Endothelial cell of umbilical vein (primary cell): ENCODE data around the gene CIPC. TPM values are rescaled to one million over a fixed set of nuclear protein-coding genes. Genes with fewer than 3 reads are reported as not detected.

Experiments
- BruUV-seq: library from RNA; stranded (reverse); fragments of 400-500 nt; replicated peaks from 2 replicates; lab custom pipeline; 2021; lab: Mats Ljungman, UMichigan
- CTCF ChIA-PET: fragments of 300-600, 350-600 bp; sonication (Branson Sonifier 250); formaldehyde crosslinking; loops from one replicate; lab custom pipeline; 2021; ENCODE audit warnings: antibody characterized with exemption, inconsistent platforms; lab: Charles Lee
- POLR2A ChIA-PET: fragments of 300-600, 350-600 bp; sonication (Branson Sonifier 250); formaldehyde crosslinking; loops from one replicate; lab custom pipeline; 2021; ENCODE audit warnings: antibody characterized with exemption, inconsistent platforms; lab: Charles Lee
- DNase-seq: peaks from one replicate; pipeline ENCODE4 v3.0.0-alpha.2; 2011; ENCODE audit warnings: low read depth, low spot score
- FAIRE-seq: peaks from 2 replicates; lab custom pipeline; 2011; peaks lifted over from hg19 to GRCh38; lab: Jason Lieb, UNC
- H2AFZ ChIP-seq: 2 replicates; pipeline ENCODE4 v1.6.0; 2012; ENCODE audit warnings: low read depth, low read length, control low read depth, inconsistent platforms
- H3K27ac ChIP-seq: 2 replicates; pipeline ENCODE4 v1.5.1; 2011; ENCODE audit warnings: low read depth, mild to moderate bottlenecking, control low read depth, low read length, moderate library complexity; ENCODE audit not compliant: insufficient read depth
- H3K27me3 ChIP-seq, 2 experiments: 2 replicates each; pipeline versions ENCODE4 v1.6.0 to v1.6.1; 2011; ENCODE audit warnings: low read length in 2 of 2, mixed read lengths in 1 of 2; ENCODE audit not compliant: control insufficient read depth in 2 of 2, insufficient read depth in 2 of 2
- H3K36me3 ChIP-seq, 2 experiments: 2 replicates in 1 of 2; 3 replicates in 1 of 2; pipeline ENCODE4 v1.5.1; 2011; ENCODE audit warnings: low read length in 2 of 2, mild to moderate bottlenecking in 1 of 2, moderate library complexity in 1 of 2; ENCODE audit not compliant: control insufficient read depth in 2 of 2, insufficient read depth in 2 of 2; ENCODE audit errors: extremely low read depth in 1 of 2
- H3K4me1 ChIP-seq: 3 replicates; pipeline ENCODE4 v1.5.1; 2011; ENCODE audit warnings: mild to moderate bottlenecking, low read length; ENCODE audit not compliant: control insufficient read depth, insufficient read depth; ENCODE audit errors: extremely low read depth
- H3K4me2 ChIP-seq: 2 replicates; pipeline ENCODE4 v1.6.1; 2011; ENCODE audit warnings: low read length, control low read depth, mixed read lengths; ENCODE audit not compliant: insufficient read depth
- H3K4me3 ChIP-seq, 3 experiments: fragments of 200-600 bp in 1 of 3; sonication (generic), shearing (Covaris generic) in 1 of 3; replicated peaks in 1 of 3; 2 replicates each; pipeline ENCODE4 v1.5.1; 2011 to 2016; ENCODE audit warnings: control low read depth in 3 of 3, low read length in 3 of 3, mild to moderate bottlenecking in 2 of 3, inconsistent platforms in 1 of 3, low read depth in 1 of 3, moderate library complexity in 1 of 3; ENCODE audit not compliant: insufficient read depth in 1 of 3
- H3K79me2 ChIP-seq: 2 replicates; pipeline ENCODE4 v1.6.0; 2012; ENCODE audit warnings: low read length, inconsistent platforms; ENCODE audit not compliant: control insufficient read depth, insufficient read depth
- H3K9ac ChIP-seq: replicated peaks from 2 replicates; pipeline ENCODE3; 2011; ENCODE audit warnings: low read length, control low read depth; ENCODE audit not compliant: insufficient read depth; ENCODE audit errors: extremely low read depth
- H3K9me1 ChIP-seq: replicated peaks from 3 replicates; pipeline ENCODE4 v1.6.0; 2011; ENCODE audit warnings: mild to moderate bottlenecking, low read length; ENCODE audit not compliant: control insufficient read depth, insufficient read depth; ENCODE audit errors: extremely low read depth
- H3K9me3 ChIP-seq: replicated peaks from 2 replicates; pipeline ENCODE4 v1.5.1; 2012; ENCODE audit warnings: low read length, inconsistent platforms; ENCODE audit not compliant: control insufficient read depth, insufficient read depth
- H4K20me1 ChIP-seq: replicated peaks from 2 replicates; pipeline ENCODE3; 2011; ENCODE audit warnings: mild to moderate bottlenecking, low read length; ENCODE audit not compliant: control insufficient read depth, insufficient read depth; ENCODE audit errors: extremely low read depth
- EZH2 ChIP-seq: IDR thresholded peaks from 2 replicates; pipeline ENCODE4 v1.6.1; 2012; ENCODE audit warnings: borderline replicate concordance, low read depth, mild to moderate bottlenecking, moderate library complexity, low read length, inconsistent platforms; ENCODE audit not compliant: severe bottlenecking
- FOS ChIP-seq: IDR thresholded peaks from 2 replicates; pipeline ENCODE4 v1.6.1; 2011; ENCODE audit warnings: mild to moderate bottlenecking, low read length, moderate library complexity, borderline replicate concordance; ENCODE audit not compliant: insufficient read depth
- GATA2 ChIP-seq: IDR thresholded peaks from 2 replicates; pipeline ENCODE4 v1.7.0; 2011; ENCODE audit warnings: low read depth, mild to moderate bottlenecking, moderate library complexity, mixed read lengths, low read length; ENCODE audit not compliant: insufficient read length, insufficient read depth
- JUN ChIP-seq: IDR thresholded peaks from 2 replicates; pipeline ENCODE4 v1.6.1; 2011; ENCODE audit warnings: borderline replicate concordance, low read depth; ENCODE audit not compliant: insufficient read length, insufficient read depth
- MYC ChIP-seq: IDR thresholded peaks from one replicate; pipeline ENCODE4 v1.6.1; 2011; ENCODE audit warnings: mild to moderate bottlenecking, low read depth, low read length
- POLR2A ChIP-seq: IDR thresholded peaks from 2 replicates; pipeline ENCODE4 v1.6.1; 2012; ENCODE audit warnings: low read depth, mild to moderate bottlenecking, control low read depth, low read length
- POLR2AphosphoS5 ChIP-seq: IDR thresholded peaks from 2 replicates; pipeline ENCODE4 v1.6.1; 2012; ENCODE audit warnings: low read depth, mild to moderate bottlenecking, control low read depth, low read length, moderate library complexity; ENCODE audit not compliant: insufficient read depth
- dilution Hi-C: fragments of 300-500 bp; cut with MboI; formaldehyde crosslinking; loops from one replicate; pipeline ENCODE4 v1.15.0; 2019; ENCODE audit warnings: low sequenced_read_pairs; ENCODE audit not compliant: extremely low pct_ligation_motif_present
- intact Hi-C: fragments of 100-400 bp; cut with micrococcal nuclease; formaldehyde crosslinking; loops from one replicate; pipeline ENCODE4 v1.10.0; 2022
- polyA plus RNA-seq, 4 experiments: library from polyadenylated mRNA; depleted of rRNA in 3 of 4; stranded (reverse) in 3 of 4; unstranded in 1 of 4; fragments of >200 nt; gene quantifications; 2 replicates each; pipeline versions ENCODE4 v1.2.1 to v1.2.3, GENCODE V29; 2011 to 2012; ENCODE audit warnings: missing spikeins in 1 of 4
- total RNA-seq: library from RNA; stranded (reverse); gene quantifications from 2 replicates; pipeline ENCODE4 v1.2.3, GENCODE V29; 2021
- TF ChIP-seq, protein P1 (sequence below): IDR thresholded peaks from 2 replicates; pipeline ENCODE4 v1.6.1; 2011; ENCODE audit not compliant: insufficient read depth, insufficient read length
- TF ChIP-seq, protein P2 (sequence below), 2 donors: IDR thresholded peaks; 1 replicate in 1 of 2; 2 replicates in 1 of 2; pipeline ENCODE4 v1.5.1; 2011; ENCODE audit warnings: low read length in 2 of 2, mild to moderate bottlenecking in 2 of 2, moderate library complexity in 2 of 2, control low read depth in 1 of 2, inconsistent platforms in 1 of 2, low read depth in 1 of 2; ENCODE audit not compliant: insufficient read depth in 1 of 2; ENCODE audit errors: extremely low read depth in 1 of 2

The CIPC gene
- total and polyA plus RNA-seq, 2 donors (not counting 3 experiments of a cell fraction or from before 2014, with no cell fraction given): 8.8 to 17.4 TPM

GRCh38 chr14:77076113-77076631 is 21.9 kb upstream of the CIPC start:
- intact Hi-C loops (loop anchor here (1.0 to 2.0 kb wide), 3 partner anchors 18 to 65 kb away; partner anchors contain the start of genes CIPC and ZDHHC22), dilution Hi-C loops (loop anchor here (25.0 kb wide), 1 partner anchor 189 kb away; no protein-coding TSS in a partner anchor)
- H3K9me3 ChIP-seq: no peaks in the 10 kb centered on the region
- no peaks in the 10 kb centered on the region for H4K20me1 ChIP-seq
- ChIA-PET POLR2A (no interaction called here), CTCF (interaction anchor here (0.5 to 4.1 kb wide), 9 partner anchors 10 to 203 kb away, joined by 3 to 45 read pairs (median 5); no protein-coding TSS in a partner anchor)
- peak overlapping the region; percentile 58 for H3K9ac ChIP-seq
- no peaks in the 10 kb centered on the region for H3K9me1 ChIP-seq
- no TSS peak for BruUV-seq
- H2AFZ ChIP-seq: peak overlapping the region; percentile 5
- TF ChIP-seq POLR2A (no peak), POLR2AphosphoS5 (peak; percentile 58)
- FAIRE-seq: peak; percentile 93
- H3K79me2 ChIP-seq: no peaks in the 10 kb centered on the region
- H3K4me3 ChIP-seq: no peak overlapping the region
- peaks cover 14% of the 10 kb centered on the region for H3K4me1 ChIP-seq
- no peaks in the 10 kb centered on the region for H3K36me3 ChIP-seq
- DNase-seq: peak; percentile 89
- H3K27ac ChIP-seq: peak overlapping the region; percentile 86
- no peaks in the 10 kb centered on the region for H3K27me3 ChIP-seq
- peak overlapping the region; percentile 36 for H3K4me2 ChIP-seq

DNA sequence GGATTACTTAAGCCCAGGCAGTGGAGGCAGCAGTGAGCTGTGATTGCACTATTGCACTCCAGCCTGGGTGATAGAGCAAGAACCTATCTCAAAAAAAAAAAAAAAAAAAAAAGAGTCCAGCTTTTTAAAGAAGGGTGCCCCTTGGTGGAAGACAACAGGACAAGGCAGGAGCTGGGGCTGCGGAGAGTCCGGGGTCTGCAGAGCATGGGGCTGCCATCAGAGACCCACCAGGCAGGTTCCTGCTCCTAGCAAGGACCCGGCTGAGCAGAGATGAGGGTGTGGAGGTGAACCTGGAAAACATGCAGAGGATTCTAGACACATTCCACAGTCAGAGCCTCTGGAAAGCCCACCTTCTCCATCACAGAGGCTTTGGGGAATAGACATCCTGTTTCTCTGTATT is 21.0 kb upstream of the CIPC start:
- Histone ChIP-seq H3K9me1 (no peaks in the 10 kb centered on the region), H3K79me2 (no peaks in the 10 kb centered on the region), H3K9ac (peak overlapping the region; percentile 58), H2AFZ (no peak overlapping the region), H3K4me1 (peaks cover 14% of the 10 kb centered on the region), H3K36me3 (no peaks in the 10 kb centered on the region), H3K4me3 (no peak overlapping the region), H3K27ac (peak overlapping the region; percentile 86), H3K27me3 (no peaks in the 10 kb centered on the region), H3K9me3 (no peaks in the 10 kb centered on the region), H4K20me1 (no peaks in the 10 kb centered on the region), H3K4me2 (peak overlapping the region; percentile 36)
- FAIRE-seq (no peak), DNase-seq (no peak)
- ChIA-PET CTCF (interaction anchor here (1.4 to 4.1 kb wide), 7 partner anchors 9 to 204 kb away, joined by 5 to 45 read pairs (median 9); no protein-coding TSS in a partner anchor), POLR2A (interaction anchor here (0.9 kb wide), 1 partner anchor 264 kb away, joined by 4 read pairs; the partner anchor contains the start of gene ANGEL1)
- TF ChIP-seq MYC: no peak
- no peak for TF ChIP-seq POLR2AphosphoS5
- TF ChIP-seq EZH2: no peak
- no peak for TF ChIP-seq GATA2
- TF ChIP-seq, protein P1, sequence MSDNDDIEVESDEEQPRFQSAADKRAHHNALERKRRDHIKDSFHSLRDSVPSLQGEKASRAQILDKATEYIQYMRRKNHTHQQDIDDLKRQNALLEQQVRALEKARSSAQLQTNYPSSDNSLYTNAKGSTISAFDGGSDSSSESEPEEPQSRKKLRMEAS: no peak
- TF ChIP-seq, protein P2, sequence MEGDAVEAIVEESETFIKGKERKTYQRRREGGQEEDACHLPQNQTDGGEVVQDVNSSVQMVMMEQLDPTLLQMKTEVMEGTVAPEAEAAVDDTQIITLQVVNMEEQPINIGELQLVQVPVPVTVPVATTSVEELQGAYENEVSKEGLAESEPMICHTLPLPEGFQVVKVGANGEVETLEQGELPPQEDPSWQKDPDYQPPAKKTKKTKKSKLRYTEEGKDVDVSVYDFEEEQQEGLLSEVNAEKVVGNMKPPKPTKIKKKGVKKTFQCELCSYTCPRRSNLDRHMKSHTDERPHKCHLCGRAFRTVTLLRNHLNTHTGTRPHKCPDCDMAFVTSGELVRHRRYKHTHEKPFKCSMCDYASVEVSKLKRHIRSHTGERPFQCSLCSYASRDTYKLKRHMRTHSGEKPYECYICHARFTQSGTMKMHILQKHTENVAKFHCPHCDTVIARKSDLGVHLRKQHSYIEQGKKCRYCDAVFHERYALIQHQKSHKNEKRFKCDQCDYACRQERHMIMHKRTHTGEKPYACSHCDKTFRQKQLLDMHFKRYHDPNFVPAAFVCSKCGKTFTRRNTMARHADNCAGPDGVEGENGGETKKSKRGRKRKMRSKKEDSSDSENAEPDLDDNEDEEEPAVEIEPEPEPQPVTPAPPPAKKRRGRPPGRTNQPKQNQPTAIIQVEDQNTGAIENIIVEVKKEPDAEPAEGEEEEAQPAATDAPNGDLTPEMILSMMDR (IDR thresholded peaks at IDR 0.05; ENCODE audit: extremely low read depth in 1 of 2, insufficient read depth in 1 of 2, low read depth in 1 of 2, low read length in 2 of 2): no peak
- no peak for TF ChIP-seq JUN
- TF ChIP-seq FOS: no peak
- no peak for TF ChIP-seq POLR2A
- intact Hi-C loops: loop anchor here (2.0 kb wide), 1 partner anchor 64 kb away; the partner anchor contains the start of gene ZDHHC22
- no TSS peak for BruUV-seq
- dilution Hi-C loops: loop anchor here (25.0 kb wide), 1 partner anchor 190 kb away; no protein-coding TSS in a partner anchor
